H54 (cell line): Measurements from ENCODE around the gene POGZ.

Experiments used
- DNase-seq: peaks from one replicate; pipeline ENCODE4 v3.0.0; 2011; ENCODE audit warnings: low spot score, mixed read lengths; ENCODE audit not compliant: insufficient read length
- FAIRE-seq: peaks from 3 replicates; lab custom pipeline; 2011; peaks lifted over from hg19 to GRCh38; lab: Jason Lieb, UNC
- POLR2A ChIP-seq: IDR thresholded peaks from 2 replicates; pipeline ENCODE4 v1.6.1; 2011; ENCODE audit warnings: low read depth, mild to moderate bottlenecking, low read length

POGZ gene

DNA sequence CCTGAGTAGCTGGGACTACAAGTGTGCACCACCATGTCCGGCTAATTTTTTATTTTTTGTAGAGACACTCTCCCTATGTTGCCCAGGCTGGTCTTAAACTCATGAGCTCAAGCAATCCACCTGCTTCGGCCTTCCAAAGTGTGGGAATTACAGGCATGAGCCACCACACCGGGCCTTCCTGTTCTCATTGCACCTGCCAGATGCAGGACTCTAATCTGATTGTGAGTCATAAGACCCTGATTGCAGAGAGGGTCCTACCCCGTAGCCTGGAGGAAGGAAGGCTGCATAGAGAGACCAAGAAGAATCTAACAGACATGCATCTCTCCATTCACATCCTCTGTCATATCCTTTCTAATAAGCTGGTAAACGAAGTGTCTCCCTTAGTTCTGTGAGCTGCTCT lies 32.3 kb upstream of the POGZ start:
- no peak for TF ChIP-seq POLR2A
- DNase-seq (no peak), FAIRE-seq (no peak)

DNA sequence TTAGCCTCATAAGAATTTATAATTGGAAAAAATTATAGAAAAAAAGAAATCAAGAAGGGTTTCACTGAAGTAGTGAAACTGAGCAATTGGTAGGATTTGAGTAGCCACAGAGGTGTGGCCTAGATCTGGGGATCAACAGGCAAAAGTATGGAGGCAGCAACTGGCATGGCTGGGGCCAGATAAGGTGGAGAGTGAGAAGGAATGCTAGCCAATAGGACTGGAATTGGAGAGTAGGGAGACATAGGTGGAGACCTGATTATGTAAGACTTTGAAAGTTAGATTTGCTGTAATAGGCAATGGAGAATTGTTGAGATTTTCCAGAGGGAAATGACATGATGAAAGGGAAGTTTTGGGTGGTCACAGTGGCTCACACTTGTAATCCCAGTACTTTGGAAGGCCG lies 27.3 kb upstream of the POGZ start:
- DNase-seq (no peak), FAIRE-seq (no peak)
- no peak for TF ChIP-seq POLR2A

GRCh38 chr1:151485685-151486255 lies 26.5 kb upstream of the POGZ start:
- FAIRE-seq (no peak), DNase-seq (no peak)

GRCh38 chr1:151482017-151482416 lies 22.7 kb upstream of the POGZ start:
- no peak for TF ChIP-seq POLR2A
- no peak for DNase-seq
- FAIRE-seq = no peak

More at GRCh38 chr1:151485685-151486255, 26.5 kb upstream of the POGZ start:
- no peak for TF ChIP-seq POLR2A

- DNase-seq (no peak), FAIRE-seq (no peak)
Measured at GRCh38 chr1:151479462-151479861, 20.2 kb upstream of the POGZ start.

GRCh38 chr1:151478923-151479322 lies 19.6 kb upstream of the POGZ start:
- DNase-seq (no peak), FAIRE-seq (no peak)
- TF ChIP-seq POLR2A = no peak

More at GRCh38 chr1:151479462-151479861, 20.2 kb upstream of the POGZ start:
- TF ChIP-seq POLR2A = no peak

GRCh38 chr1:151478140-151478812 lies 19.0 kb upstream of the POGZ start:
- DNase-seq (no peak), FAIRE-seq (no peak)
- no peak for TF ChIP-seq POLR2A

DNA sequence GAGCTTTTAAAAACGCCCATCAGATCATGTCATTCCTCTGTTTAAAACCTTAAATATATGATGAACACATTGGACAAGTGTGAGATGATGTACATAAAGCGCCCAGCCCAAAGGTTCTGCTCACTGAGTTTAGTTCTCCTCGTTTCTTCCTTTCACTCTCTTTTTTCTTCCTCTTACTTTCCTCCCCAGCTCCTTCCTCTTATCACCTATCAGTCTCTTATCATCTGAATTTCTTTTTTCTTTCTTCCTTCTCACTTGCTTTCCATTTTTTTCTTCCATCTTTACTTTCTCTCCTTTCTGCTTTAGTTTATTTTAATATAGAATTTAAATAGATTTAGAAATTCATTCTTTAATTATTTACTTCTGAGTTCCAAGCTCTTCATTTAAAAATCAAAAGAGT lies 17.8 kb upstream of the POGZ start:
- DNase-seq (no peak), FAIRE-seq (no peak)
- TF ChIP-seq POLR2A = no peak

DNA sequence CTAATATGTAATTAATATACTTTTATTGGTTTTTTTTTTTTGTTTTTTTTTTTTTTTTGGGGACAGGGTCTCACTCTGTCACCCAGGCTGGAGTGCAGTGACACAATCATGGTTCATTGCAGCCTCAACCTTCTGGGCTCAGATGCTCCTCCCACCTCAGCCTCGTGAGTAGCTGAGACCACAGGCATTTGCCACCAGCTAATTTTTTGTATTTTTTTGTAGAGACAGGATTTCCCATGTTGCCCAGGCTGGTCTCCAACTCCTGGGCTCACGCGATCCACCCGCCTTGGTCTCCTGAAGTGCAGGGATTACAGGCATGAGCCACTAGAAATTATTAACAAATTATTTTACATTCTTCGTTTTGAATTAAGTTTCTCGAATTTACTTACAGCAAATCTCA lies 16.8 kb upstream of the POGZ start:
- no peak for FAIRE-seq
- no peak for DNase-seq
- TF ChIP-seq POLR2A = no peak

GRCh38 chr1:151475175-151475574 lies 15.9 kb upstream of the POGZ start:
- DNase-seq (no peak), FAIRE-seq (no peak)
- TF ChIP-seq POLR2A = no peak

- DNase-seq (no peak), FAIRE-seq (no peak)
Measured at GRCh38 chr1:151474745-151475144, 15.5 kb upstream of the POGZ start.

GRCh38 chr1:151472856-151473731 lies 13.8 kb upstream of the POGZ start:
- FAIRE-seq = no peak
- DNase-seq = no peak
- no peak for TF ChIP-seq POLR2A

More at GRCh38 chr1:151474745-151475144, 15.5 kb upstream of the POGZ start:
- no peak for TF ChIP-seq POLR2A

DNA sequence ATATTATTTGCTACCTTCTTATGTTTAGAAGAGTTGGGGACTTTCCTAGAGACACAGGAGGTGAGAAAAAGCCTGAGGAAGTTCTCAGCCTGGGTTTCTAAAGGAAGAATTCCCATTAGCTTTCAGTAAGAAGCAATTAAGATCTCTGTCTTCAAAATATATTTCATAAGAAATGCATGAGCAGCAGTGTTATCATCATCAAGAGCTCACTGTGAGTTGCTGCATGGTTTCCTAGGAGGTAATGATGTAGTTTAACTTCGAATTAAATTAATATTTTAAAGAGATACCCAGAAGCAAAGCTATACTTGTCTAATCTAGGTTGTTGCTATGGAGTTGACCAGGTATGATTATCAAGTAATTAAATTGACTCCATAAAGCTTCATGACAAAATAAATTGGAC lies 5.7 kb upstream of the POGZ start:
- TF ChIP-seq POLR2A = no peak
- FAIRE-seq (no peak), DNase-seq (no peak)

DNA sequence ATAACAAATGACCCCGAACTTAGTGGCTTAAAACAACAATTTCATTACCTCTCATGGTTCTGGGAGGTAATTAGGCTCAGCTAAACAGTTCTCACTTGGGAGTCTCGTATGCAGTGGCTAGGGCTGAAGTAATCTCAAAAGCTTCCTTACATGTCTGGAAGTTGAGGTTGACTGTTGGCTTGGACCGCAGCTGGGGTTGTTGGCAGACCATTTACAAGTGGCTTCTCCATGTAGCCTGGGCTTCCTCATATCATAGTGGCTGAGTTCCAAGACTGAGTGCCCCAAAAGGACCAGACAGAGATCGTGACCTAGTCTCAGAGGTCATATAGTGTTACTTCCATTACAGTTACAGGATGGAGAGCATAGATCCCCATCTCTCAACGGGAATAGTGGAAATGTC lies 2.4 kb upstream of the POGZ start:
- FAIRE-seq = no peak
- DNase-seq = no peak

More for the DNA sequence above, 2.4 kb upstream of the POGZ start:
- no peak for TF ChIP-seq POLR2A
